ENCODE results near the gene BCAR1.
A peak's percentile ranks its signal among the peaks of the same experiment; 100 is the strongest.

BCAR1 gene

DNA sequence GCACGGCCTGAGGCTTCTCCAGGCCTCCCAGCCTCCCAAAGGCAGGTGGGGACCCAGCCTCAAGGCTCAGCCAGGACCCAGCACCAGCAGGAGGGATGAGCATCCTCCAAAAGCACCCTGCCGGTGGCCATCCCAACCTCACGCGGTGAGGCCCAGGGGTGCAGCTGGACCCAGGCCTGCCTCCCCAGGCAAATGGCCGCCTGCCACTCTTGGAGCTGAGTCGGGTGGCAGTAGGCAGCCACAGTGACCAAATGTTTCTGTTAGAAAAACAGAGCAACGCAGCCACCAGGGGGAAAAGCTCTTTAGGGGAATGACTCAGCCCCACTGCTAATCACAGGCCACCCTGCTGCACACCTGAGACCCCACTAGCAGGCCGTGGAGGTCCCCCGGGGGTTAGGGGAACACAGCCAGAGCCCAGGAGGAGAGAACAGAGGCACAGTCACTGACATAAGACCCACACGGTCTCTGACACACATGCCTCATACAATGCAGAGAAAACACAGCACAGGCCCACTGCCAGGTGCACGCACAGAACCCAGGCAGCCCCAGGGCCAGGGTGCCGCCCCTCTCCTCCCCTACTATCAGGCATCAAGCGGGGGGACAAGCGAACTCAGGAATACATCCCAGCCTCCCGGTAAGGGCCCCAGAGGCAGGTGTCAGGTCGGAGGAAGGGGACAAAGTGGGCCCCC, 12.4 kb downstream of the BCAR1 start:
- peaks cover 61% of the 10 kb centered on the region for H3K4me1 ChIP-seq (ENCODE audit: control insufficient read depth, insufficient read depth, low read length)
- H3K4me3 ChIP-seq (ENCODE audit: low read length in 2 of 2): peak overlapping the region in 1 of 2 donors; percentile 52
- peak overlapping the region; percentile 13 to 55 for H3K9ac ChIP-seq (ENCODE audit: low read length in 2 of 2)

DNA sequence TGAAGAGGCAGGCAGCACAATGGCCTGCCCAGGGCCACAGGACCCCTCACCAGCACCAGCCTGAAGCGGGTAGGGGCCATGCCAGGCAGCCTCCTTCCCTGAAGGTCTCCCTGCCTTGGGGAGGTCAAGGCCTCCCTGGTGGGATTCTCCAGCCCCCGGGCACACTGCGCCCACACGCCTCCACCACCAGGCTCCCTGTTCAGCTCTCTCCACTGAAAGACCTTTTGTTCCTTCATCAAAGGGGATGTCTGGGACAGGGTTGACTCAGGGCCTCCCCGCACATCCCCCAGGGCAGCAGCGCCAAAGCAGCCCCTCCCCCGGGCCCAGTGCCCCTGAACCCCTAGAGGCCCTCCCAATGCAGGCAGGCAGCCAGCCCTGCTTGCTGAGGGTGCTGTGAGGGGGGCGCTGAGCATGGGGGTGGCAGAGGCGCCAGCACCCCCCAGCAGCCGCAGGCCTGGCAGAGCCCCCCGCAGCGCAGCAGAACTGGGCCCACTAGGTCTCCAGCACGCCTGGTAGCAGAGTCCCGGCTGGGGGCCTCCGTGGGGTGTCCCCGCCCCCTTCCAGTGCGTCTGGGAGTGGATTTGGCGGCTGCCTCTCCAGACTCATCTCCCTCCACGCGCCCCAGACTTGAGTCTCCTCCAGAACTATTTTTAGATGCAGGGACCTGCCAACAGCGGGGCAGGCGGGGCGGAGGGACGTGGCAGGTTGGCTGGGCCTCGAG, 13.1 kb downstream of the BCAR1 start:
- Histone ChIP-seq H3K4me3 (ENCODE audit: low read length in 2 of 2) (peak overlapping the region in 1 of 2 donors; percentile 52), H3K9ac (ENCODE audit: low read length in 2 of 2) (no peak overlapping the region), H3K9me3 (ENCODE audit: control insufficient read depth in 2 of 2, low read length in 2 of 2) (no peaks in the 10 kb centered on the region), H3K27ac (ENCODE audit: low read length) (peak overlapping the region; percentile 62), H3K36me3 (ENCODE audit: control insufficient read depth in 2 of 2, insufficient read depth in 2 of 2, low read length in 2 of 2) (peaks cover 24 to 25% of the 10 kb centered on the region in 2 donors), H3K27me3 (ENCODE audit: control insufficient read depth in 1 of 2, insufficient read depth in 2 of 2, low read length in 2 of 2) (no peaks in the 10 kb centered on the region), H3K4me1 (ENCODE audit: control insufficient read depth, insufficient read depth, low read length) (peaks cover 61% of the 10 kb centered on the region)

More for the DNA sequence above, 12.4 kb downstream of the BCAR1 start:
- Histone ChIP-seq H3K9me3 (ENCODE audit: control insufficient read depth in 2 of 2, low read length in 2 of 2) (no peaks in the 10 kb centered on the region), H3K27me3 (ENCODE audit: control insufficient read depth in 1 of 2, insufficient read depth in 2 of 2, low read length in 2 of 2) (no peaks in the 10 kb centered on the region), H3K36me3 (ENCODE audit: control insufficient read depth in 2 of 2, insufficient read depth in 2 of 2, low read length in 2 of 2) (peaks cover 23% of the 10 kb centered on the region in 2 donors), H3K27ac (ENCODE audit: low read length) (peak overlapping the region; percentile 62)

DNA sequence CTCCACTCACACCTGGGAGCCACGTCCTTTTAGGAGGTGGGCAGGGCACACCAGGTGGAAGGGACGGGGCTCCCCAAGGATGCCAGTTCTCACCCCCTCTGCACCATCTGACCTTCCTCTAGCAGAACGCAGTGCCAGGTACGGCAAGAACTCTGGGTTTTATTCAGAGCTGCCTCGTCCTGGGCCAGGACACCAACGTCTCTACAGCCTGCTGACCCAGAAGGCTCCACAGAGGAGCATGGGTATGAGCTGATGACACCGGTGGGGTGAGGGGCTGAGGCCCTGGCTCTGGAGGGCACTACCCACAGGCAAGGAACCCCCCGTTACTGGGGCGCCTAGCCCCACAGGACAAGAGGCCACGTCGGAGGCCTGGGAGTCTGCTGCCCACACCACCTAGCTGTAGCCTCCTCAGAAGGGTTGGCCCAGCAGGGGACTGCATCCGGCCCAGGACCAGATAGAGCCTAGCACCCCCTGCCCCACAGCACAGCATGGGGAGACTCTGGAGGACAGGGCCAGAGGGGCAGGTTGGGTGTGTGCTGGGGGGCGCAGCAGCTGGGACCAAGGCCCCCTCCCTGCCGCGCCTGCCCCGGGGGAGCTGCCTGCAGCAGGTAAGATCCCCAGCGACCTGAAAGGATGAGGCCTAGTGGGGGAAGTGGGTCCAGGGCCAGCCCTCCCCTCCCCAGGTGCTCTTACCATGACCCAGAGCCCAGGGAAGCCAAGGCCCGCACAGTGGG, 13.9 kb downstream of the BCAR1 start:
- Histone ChIP-seq H3K4me1 (ENCODE audit: control insufficient read depth, insufficient read depth, low read length) (peaks cover 59% of the 10 kb centered on the region), H3K36me3 (ENCODE audit: control insufficient read depth in 2 of 2, insufficient read depth in 2 of 2, low read length in 2 of 2) (peaks cover 27 to 28% of the 10 kb centered on the region in 2 donors), H3K4me3 (ENCODE audit: low read length in 2 of 2) (peak overlapping the region in 1 of 2 donors; percentile 52), H3K27me3 (ENCODE audit: control insufficient read depth in 1 of 2, insufficient read depth in 2 of 2, low read length in 2 of 2) (no peaks in the 10 kb centered on the region), H3K27ac (ENCODE audit: low read length) (peak overlapping the region; percentile 62), H3K9me3 (ENCODE audit: control insufficient read depth in 2 of 2, low read length in 2 of 2) (no peaks in the 10 kb centered on the region), H3K9ac (ENCODE audit: low read length in 2 of 2) (no peak overlapping the region)

DNA sequence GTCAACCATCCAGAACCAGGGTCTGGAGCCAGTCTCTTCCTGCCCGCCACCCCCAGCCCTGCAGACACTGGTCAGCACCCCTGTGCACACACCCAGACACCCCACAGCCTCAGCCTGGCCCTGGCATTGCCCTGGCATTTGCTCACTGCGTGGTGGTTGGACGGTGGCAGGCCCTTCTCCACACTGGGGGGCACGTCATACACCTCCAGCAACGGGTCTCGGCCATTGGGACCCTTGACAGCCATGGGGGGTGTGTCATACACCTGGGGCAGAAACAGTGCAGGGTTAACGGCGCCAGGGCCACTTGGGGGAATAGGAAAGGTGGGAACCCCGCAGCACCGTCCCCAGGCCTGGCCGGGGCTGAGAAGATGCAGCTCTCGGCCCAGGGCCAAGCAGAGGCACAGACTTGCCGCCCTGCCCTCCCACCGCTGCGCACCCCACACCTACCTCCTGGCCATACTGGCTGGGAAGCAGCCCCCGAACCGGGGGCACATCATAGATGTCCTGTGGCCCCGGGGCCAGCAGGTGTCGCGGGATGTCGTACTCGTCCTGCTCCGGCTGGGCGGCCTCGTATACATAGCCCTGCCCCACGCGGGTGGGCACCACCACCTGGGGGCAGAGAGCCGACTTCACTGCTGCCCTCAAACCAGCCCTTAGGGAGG, 14.6 kb downstream of the BCAR1 start:
- Histone ChIP-seq H3K27me3 (ENCODE audit: control insufficient read depth in 1 of 2, insufficient read depth in 2 of 2, low read length in 2 of 2) (no peaks in the 10 kb centered on the region), H3K27ac (ENCODE audit: low read length) (no peak overlapping the region), H3K36me3 (ENCODE audit: control insufficient read depth in 2 of 2, insufficient read depth in 2 of 2, low read length in 2 of 2) (peaks cover 26% of the 10 kb centered on the region in 2 donors), H3K4me1 (ENCODE audit: control insufficient read depth, insufficient read depth, low read length) (peaks cover 59% of the 10 kb centered on the region), H3K4me3 (ENCODE audit: low read length in 2 of 2) (no peak overlapping the region), H3K9me3 (ENCODE audit: control insufficient read depth in 2 of 2, low read length in 2 of 2) (no peaks in the 10 kb centered on the region), H3K9ac (ENCODE audit: low read length in 2 of 2) (no peak overlapping the region)

DNA sequence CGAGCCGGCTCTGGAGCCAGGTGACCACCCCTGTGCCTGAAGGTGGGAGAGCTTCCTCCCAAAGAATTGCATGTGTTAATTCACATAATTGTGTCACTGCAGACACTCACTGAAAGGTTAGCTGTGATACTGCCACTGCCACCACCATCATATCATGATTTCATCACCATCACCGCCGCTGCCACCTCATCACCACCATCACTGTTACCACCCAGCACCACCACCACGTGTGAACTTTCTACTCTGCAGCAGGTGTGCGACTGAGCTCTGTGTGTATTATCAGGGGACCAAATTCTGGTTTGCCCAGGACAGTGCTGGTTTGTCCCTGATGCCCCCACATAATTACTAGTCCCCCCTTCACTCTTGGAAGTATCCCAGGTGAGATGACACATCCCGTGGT, 15.2 kb downstream of the BCAR1 start:
- no peaks in the 10 kb centered on the region for H3K9me3 ChIP-seq (ENCODE audit: control insufficient read depth in 2 of 2, low read length in 2 of 2)
- peaks cover 21 to 24% of the 10 kb centered on the region in 2 donors for H3K36me3 ChIP-seq (ENCODE audit: control insufficient read depth in 2 of 2, insufficient read depth in 2 of 2, low read length in 2 of 2)
- no peaks in the 10 kb centered on the region for H3K27me3 ChIP-seq (ENCODE audit: control insufficient read depth in 1 of 2, insufficient read depth in 2 of 2, low read length in 2 of 2)
- H3K27ac ChIP-seq (ENCODE audit: low read length): no peak overlapping the region
- H3K4me1 ChIP-seq (ENCODE audit: control insufficient read depth, insufficient read depth, low read length): peaks cover 59% of the 10 kb centered on the region
- H3K4me3 ChIP-seq (ENCODE audit: low read length in 2 of 2): no peak overlapping the region
- no peak overlapping the region for H3K9ac ChIP-seq (ENCODE audit: low read length in 2 of 2)

DNA sequence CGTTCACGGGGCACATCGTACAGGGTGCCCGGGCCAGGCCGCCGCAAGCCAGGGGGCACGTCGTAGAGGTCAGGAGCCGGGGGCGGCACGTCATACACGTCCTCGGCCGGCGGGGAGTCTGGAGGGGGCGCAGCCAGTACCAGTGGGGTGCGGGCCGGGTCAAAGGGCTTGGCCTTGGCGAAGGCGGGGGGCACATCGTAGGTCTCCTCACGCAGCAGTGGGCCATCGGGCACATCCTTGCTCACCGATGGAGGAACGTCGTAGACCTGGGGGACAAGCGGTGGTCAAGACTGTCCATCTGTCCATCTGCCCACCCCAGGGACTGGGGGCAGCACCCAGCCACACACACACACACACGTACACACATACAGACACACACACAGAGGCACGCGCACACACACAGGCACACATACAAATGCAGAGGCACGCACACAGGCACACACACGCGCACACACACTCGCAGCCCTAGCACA, 15.7 kb downstream of the BCAR1 start:
- H3K9me3 ChIP-seq (ENCODE audit: control insufficient read depth in 2 of 2, low read length in 2 of 2): no peaks in the 10 kb centered on the region
- H3K9ac ChIP-seq (ENCODE audit: low read length in 2 of 2): no peak overlapping the region
- peaks cover 54% of the 10 kb centered on the region for H3K4me1 ChIP-seq (ENCODE audit: control insufficient read depth, insufficient read depth, low read length)
- H3K27ac ChIP-seq (ENCODE audit: low read length): no peak overlapping the region
- H3K4me3 ChIP-seq (ENCODE audit: low read length in 2 of 2): no peak overlapping the region
- peaks cover 16 to 20% of the 10 kb centered on the region in 2 donors for H3K36me3 ChIP-seq (ENCODE audit: control insufficient read depth in 2 of 2, insufficient read depth in 2 of 2, low read length in 2 of 2)
- no peaks in the 10 kb centered on the region for H3K27me3 ChIP-seq (ENCODE audit: control insufficient read depth in 1 of 2, insufficient read depth in 2 of 2, low read length in 2 of 2)

DNA sequence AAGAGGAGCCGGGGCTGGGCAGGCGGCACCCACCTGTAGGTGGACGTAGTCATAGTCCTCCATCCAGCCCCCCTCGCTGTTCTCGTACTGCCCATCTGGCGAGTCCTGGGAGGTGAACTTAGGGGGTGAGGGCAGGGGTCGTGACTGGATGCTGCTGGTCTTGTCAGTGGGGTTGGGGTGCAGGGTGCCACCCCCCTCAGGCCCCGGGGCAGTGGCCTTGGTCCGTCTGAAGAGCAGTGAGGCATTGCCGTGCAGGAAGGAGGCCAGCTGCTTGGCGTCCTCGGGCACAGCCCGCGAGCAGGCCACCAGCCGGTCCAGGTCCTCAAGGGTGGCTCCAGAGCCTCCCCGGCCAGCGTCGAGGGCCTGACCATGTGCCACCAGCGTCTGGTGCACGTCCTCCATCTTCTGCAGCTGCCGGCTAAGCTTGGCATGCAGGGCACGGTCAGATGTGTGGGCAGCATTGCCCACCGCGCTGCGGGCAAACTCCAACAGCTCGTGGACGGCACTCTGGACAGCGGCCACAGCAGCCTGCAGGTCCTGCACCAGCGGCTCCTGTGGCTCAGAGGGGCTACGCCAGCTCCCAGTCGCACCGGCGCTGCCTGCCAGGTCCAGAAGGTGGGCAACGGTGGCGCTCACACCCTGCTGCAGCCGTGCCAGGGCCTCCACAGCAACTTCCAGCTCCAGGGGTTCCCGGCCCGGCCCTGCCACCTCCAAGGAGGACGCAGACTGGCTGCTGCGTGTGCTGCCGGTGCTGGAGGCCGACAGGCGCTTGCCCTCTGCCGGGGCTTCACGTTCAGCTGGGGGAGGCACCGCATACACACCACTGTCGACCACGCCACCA, 16.3 kb downstream of the BCAR1 start:
- peaks cover 17 to 23% of the 10 kb centered on the region in 2 donors for H3K36me3 ChIP-seq (ENCODE audit: control insufficient read depth in 2 of 2, insufficient read depth in 2 of 2, low read length in 2 of 2)
- H3K27me3 ChIP-seq (ENCODE audit: control insufficient read depth in 1 of 2, insufficient read depth in 2 of 2, low read length in 2 of 2): no peaks in the 10 kb centered on the region
- H3K9me3 ChIP-seq (ENCODE audit: control insufficient read depth in 2 of 2, low read length in 2 of 2): no peaks in the 10 kb centered on the region
- H3K4me3 ChIP-seq (ENCODE audit: low read length in 2 of 2): no peak overlapping the region
- no peak overlapping the region for H3K9ac ChIP-seq (ENCODE audit: low read length in 2 of 2)
- peaks cover 50% of the 10 kb centered on the region for H3K4me1 ChIP-seq (ENCODE audit: control insufficient read depth, insufficient read depth, low read length)
- H3K27ac ChIP-seq (ENCODE audit: low read length): peak overlapping the region; percentile 37

DNA sequence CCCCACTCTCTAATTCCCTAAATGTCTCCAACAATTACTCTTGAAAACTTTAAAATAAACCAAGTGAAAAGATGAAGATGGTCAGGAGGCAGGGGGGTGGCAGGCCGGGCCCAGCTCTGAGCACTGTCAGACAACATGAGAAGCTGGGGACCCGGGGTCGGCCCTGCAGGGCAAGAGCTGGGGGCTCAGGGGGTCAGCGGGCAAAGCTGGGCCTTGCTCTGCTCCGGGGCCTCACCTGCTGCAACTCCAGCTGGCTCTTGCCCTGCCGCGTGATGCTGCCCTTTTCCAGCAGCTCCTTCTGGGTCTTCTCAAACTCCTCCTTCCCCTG, 17.8 kb downstream of the BCAR1 start:
- peaks cover 25 to 33% of the 10 kb centered on the region in 2 donors for H3K36me3 ChIP-seq (ENCODE audit: control insufficient read depth in 2 of 2, insufficient read depth in 2 of 2, low read length in 2 of 2)
- peak overlapping the region; percentile 37 for H3K27ac ChIP-seq (ENCODE audit: low read length)

DNA sequence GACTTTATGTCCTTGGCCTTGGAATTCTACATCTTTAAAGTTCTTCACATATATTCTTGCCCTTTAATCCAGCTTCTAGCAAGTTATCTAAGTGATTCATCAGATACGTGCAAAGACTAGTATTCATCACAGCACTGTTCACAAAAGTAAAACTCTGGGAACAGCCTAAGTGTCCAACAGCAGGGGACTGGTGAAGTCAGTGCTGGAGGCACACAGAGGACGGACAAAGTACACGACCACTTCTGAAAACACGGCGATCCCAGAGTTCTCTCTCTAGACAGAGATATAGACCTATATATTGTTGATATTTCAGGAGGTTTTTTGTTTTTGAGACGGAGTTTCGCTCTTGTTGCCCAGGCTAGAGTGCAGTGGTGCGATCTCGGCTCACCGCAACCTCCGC, 19.9 kb downstream of the BCAR1 start:
- H3K27ac ChIP-seq (ENCODE audit: low read length): no peak overlapping the region
- H3K27me3 ChIP-seq (ENCODE audit: control insufficient read depth in 1 of 2, insufficient read depth in 2 of 2, low read length in 2 of 2): no peaks in the 10 kb centered on the region
- H3K4me3 ChIP-seq (ENCODE audit: low read length in 2 of 2): no peak overlapping the region
- H3K9me3 ChIP-seq (ENCODE audit: control insufficient read depth in 2 of 2, low read length in 2 of 2): no peaks in the 10 kb centered on the region
- H3K9ac ChIP-seq (ENCODE audit: low read length in 2 of 2): no peak overlapping the region
- H3K4me1 ChIP-seq (ENCODE audit: control insufficient read depth, insufficient read depth, low read length): peaks cover 19% of the 10 kb centered on the region
- H3K36me3 ChIP-seq (ENCODE audit: control insufficient read depth in 2 of 2, insufficient read depth in 2 of 2, low read length in 2 of 2): peaks cover 27 to 37% of the 10 kb centered on the region in 2 donors

More for the DNA sequence above, 17.8 kb downstream of the BCAR1 start:
- no peaks in the 10 kb centered on the region for H3K27me3 ChIP-seq (ENCODE audit: control insufficient read depth in 1 of 2, insufficient read depth in 2 of 2, low read length in 2 of 2)
- peaks cover 35% of the 10 kb centered on the region for H3K4me1 ChIP-seq (ENCODE audit: control insufficient read depth, insufficient read depth, low read length)
- H3K4me3 ChIP-seq (ENCODE audit: low read length in 2 of 2): peak overlapping the region in 1 of 2 donors; percentile 22
- H3K9ac ChIP-seq (ENCODE audit: low read length in 2 of 2): no peak overlapping the region
- H3K9me3 ChIP-seq (ENCODE audit: control insufficient read depth in 2 of 2, low read length in 2 of 2): no peaks in the 10 kb centered on the region

Measured in stomach smooth muscle (tissue), 2 donors.